ENCODE measurements around the gene IGFALS.

GRCh38 chr16:1778200-1779179 is 15.0 kb downstream of the IGFALS start:
- TF ChIP-seq CTCF (conservative IDR thresholded peaks at IDR 0.05; ENCODE audit: low read depth, low read length) (no peak), POLR2A (IDR thresholded peaks at IDR 0.05; ENCODE audit: low read depth, low read length) (no peak), BHLHE40 (IDR thresholded peaks at IDR 0.05; ENCODE audit: low read depth, low read length) (no peak), RAD21 (IDR thresholded peaks at IDR 0.05; ENCODE audit: low read length) (no peak), NFE2L2 (IDR thresholded peaks at IDR 0.05; ENCODE audit: low read depth, low read length) (no peak), CEBPB (IDR thresholded peaks at IDR 0.05; ENCODE audit: low read depth, low read length) (no peak), USF2 (IDR thresholded peaks at IDR 0.05; ENCODE audit: low read depth, low read length) (no peak), RFX5 (IDR thresholded peaks at IDR 0.05; ENCODE audit: low read depth, low read length) (no peak), SMC3 (IDR thresholded peaks at IDR 0.05; ENCODE audit: low read depth, low read length) (no peak)
